ENCODE measurements around the gene NANOGP8.

DNA sequence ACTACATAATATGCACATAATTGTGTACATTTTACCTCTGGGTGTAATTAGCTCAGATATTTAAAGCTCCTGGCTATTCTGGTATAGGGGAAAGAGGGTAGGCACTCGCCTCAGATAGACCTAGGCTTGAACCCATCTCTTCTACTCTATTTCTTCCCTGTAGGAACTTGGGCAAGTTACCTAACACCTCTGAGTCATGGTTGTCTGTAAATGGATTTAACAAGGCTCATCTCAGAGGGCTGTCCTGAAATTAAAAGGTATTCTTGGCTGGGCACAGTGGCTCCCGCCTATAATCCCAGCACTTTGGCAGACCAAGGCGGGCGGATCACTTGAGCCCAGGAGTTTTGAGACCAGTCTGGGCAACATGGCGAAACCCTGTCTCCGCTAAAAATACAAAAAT, 30.7 kb downstream of the NANOGP8 start:
- no peak for TF ChIP-seq FOXM1 (IDR thresholded peaks at IDR 0.05; ENCODE audit: borderline replicate concordance)
- no peak for TF ChIP-seq FOXK2 (IDR thresholded peaks at IDR 0.05)
- no peak for TF ChIP-seq BHLHE40 (IDR thresholded peaks at IDR 0.05; ENCODE audit: borderline replicate concordance)
- TF ChIP-seq SP1 (IDR thresholded peaks at IDR 0.05) = no peak
- no peak for TF ChIP-seq L3MBTL2 (conservative IDR thresholded peaks at IDR 0.05)
